MM.1S (cell line): Measurements from ENCODE around the gene MPDZ.

Experiments used
- DNase-seq: peaks from one replicate; pipeline ENCODE4 v3.0.0-alpha.2; 2015
- H2AFZ ChIP-seq: fragments of 300-600 bp; sonication (generic); 2 replicates; pipeline ENCODE4 v1.6.0; 2016; ENCODE audit warnings: antibody characterized with exemption, low read length
- H3F3A ChIP-seq: fragments of 300-600 bp; sonication (generic); 2 replicates; pipeline ENCODE4 v1.6.1; 2016; ENCODE audit warnings: mild to moderate bottlenecking, antibody characterized with exemption, low read length, moderate library complexity, mixed read lengths; ENCODE audit not compliant: insufficient read depth
- H3K27ac ChIP-seq: fragments of 300-600 bp; sonication (generic); 2 replicates; pipeline ENCODE4 v1.5.1; 2016; ENCODE audit warnings: mild to moderate bottlenecking, low read length
- H3K27me3 ChIP-seq: fragments of 300-600 bp; sonication (generic); replicated peaks from 2 replicates; pipeline ENCODE4 v1.6.0; 2016; ENCODE audit warnings: low read length; ENCODE audit not compliant: insufficient read depth
- H3K36me3 ChIP-seq: fragments of 300-600 bp; sonication (generic); replicated peaks from 2 replicates; pipeline ENCODE4 v1.6.1; 2016; ENCODE audit warnings: mild to moderate bottlenecking, low read length, mixed read lengths; ENCODE audit not compliant: insufficient read depth
- H3K4me1 ChIP-seq: fragments of 300-600 bp; sonication (generic); 2 replicates; pipeline ENCODE4 v1.6.1; 2016; ENCODE audit warnings: low read length, mixed read lengths
- H3K4me2 ChIP-seq: fragments of 300-600 bp; sonication (generic); 2 replicates; pipeline ENCODE4 v1.6.0; 2016; ENCODE audit warnings: low read depth, low read length
- H3K4me3 ChIP-seq: fragments of 300-600 bp; sonication (generic); 2 replicates; pipeline ENCODE4 v1.5.1; 2016; ENCODE audit warnings: low read length, mixed read lengths
- H3K79me2 ChIP-seq: fragments of 300-600 bp; sonication (generic); 2 replicates; pipeline ENCODE4 v1.6.1; 2016; ENCODE audit warnings: mixed run types, low read length, mixed read lengths
- H3K9ac ChIP-seq: fragments of 300-600 bp; sonication (generic); 2 replicates; pipeline ENCODE4 v1.6.1; 2016; ENCODE audit warnings: low read length, mixed read lengths
- H3K9me2 ChIP-seq: fragments of 300-600 bp; sonication (generic); replicated peaks from 2 replicates; pipeline ENCODE4 v1.6.1; 2016; ENCODE audit warnings: mild to moderate bottlenecking, low read length, mixed read lengths; ENCODE audit not compliant: insufficient read depth
- H3K9me3 ChIP-seq: fragments of 300-600 bp; sonication (generic); replicated peaks from 2 replicates; pipeline ENCODE4 v1.6.1; 2016; ENCODE audit warnings: mild to moderate bottlenecking, low read length, mixed read lengths; ENCODE audit not compliant: insufficient read depth
- H4K20me1 ChIP-seq: fragments of 300-600 bp; sonication (generic); 2 replicates; pipeline ENCODE4 v1.6.1; 2016; ENCODE audit warnings: mild to moderate bottlenecking, low read length, moderate library complexity, mixed read lengths; ENCODE audit not compliant: insufficient read depth
- EZH2 ChIP-seq: fragments of 300-600 bp; sonication (generic); optimal IDR thresholded peaks from 2 replicates; pipeline ENCODE3; 2017; ENCODE audit warnings: low read depth, mild to moderate bottlenecking, antibody characterized with exemption, low read length, mixed read lengths
- EZH2phosphoT487 ChIP-seq: fragments of 300-600 bp; sonication (generic); IDR thresholded peaks from 2 replicates; pipeline ENCODE4 v1.6.1; 2018; ENCODE audit warnings: antibody characterized with exemption, low read length
- TF ChIP-seq, protein P1 (sequence below): fragments of 300-600 bp; sonication (generic); IDR thresholded peaks from 2 replicates; pipeline ENCODE4 v1.5.1; 2016; ENCODE audit warnings: antibody characterized with exemption, low read length, mixed read lengths

MPDZ gene

DNA sequence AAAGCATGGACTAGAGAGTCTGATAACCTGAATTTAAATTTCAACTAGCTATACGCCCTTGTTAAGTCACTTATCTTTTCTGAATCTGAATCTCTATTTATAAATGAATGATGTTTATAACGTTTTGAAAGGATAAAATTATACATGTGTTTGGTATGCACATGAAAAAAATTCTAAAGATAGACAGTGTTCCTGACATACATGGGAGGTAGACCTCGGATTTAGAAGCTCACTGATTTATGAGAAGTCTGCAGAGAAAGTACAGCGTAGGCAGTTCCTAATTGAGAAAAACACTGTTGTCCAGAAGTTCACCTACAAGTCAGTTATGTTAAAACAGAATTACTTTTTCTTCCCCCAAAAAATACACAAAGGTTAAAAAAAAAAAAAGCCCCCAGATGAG lies 26.6 kb downstream of the MPDZ start:
- no peaks in the 10 kb centered on the region for H3K27me3 ChIP-seq
- H3K36me3 ChIP-seq: no peaks in the 10 kb centered on the region
- no peak overlapping the region for H3K9ac ChIP-seq
- no peaks in the 10 kb centered on the region for H3K4me1 ChIP-seq
- H3K4me2 ChIP-seq: no peak overlapping the region
- no peak for DNase-seq
- no peak overlapping the region for H3K27ac ChIP-seq
- no peaks in the 10 kb centered on the region for H4K20me1 ChIP-seq
- no peaks in the 10 kb centered on the region for H3K9me3 ChIP-seq
- TF ChIP-seq EZH2 (no peak), EZH2phosphoT487 (no peak)
- TF ChIP-seq, protein P1, sequence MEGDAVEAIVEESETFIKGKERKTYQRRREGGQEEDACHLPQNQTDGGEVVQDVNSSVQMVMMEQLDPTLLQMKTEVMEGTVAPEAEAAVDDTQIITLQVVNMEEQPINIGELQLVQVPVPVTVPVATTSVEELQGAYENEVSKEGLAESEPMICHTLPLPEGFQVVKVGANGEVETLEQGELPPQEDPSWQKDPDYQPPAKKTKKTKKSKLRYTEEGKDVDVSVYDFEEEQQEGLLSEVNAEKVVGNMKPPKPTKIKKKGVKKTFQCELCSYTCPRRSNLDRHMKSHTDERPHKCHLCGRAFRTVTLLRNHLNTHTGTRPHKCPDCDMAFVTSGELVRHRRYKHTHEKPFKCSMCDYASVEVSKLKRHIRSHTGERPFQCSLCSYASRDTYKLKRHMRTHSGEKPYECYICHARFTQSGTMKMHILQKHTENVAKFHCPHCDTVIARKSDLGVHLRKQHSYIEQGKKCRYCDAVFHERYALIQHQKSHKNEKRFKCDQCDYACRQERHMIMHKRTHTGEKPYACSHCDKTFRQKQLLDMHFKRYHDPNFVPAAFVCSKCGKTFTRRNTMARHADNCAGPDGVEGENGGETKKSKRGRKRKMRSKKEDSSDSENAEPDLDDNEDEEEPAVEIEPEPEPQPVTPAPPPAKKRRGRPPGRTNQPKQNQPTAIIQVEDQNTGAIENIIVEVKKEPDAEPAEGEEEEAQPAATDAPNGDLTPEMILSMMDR: no peak
- no peak overlapping the region for H3K4me3 ChIP-seq
- H3F3A ChIP-seq: no peaks in the 10 kb centered on the region
- H2AFZ ChIP-seq: no peak overlapping the region
- no peaks in the 10 kb centered on the region for H3K9me2 ChIP-seq
- H3K79me2 ChIP-seq: no peaks in the 10 kb centered on the region

DNA sequence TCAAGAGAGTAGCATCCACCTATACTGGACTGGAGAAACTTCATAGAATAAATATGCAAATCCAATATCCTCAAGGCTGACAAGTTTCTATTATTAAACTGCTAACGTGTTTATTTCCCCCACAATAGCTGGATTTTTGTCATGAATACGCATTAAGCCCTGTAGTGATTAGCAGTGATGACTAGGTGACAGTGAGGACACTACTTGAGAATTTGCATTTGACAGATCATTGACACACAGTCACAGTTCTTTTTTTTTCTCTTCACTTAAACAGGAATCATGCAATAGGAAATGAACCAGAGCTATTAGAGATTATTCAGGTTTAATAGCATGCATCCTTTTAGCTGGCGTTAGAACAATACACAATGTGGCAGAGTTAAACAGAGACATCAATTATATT lies 35.3 kb downstream of the MPDZ start:
- no peak for TF ChIP-seq EZH2phosphoT487
- no peak overlapping the region for H3K4me3 ChIP-seq

DNA sequence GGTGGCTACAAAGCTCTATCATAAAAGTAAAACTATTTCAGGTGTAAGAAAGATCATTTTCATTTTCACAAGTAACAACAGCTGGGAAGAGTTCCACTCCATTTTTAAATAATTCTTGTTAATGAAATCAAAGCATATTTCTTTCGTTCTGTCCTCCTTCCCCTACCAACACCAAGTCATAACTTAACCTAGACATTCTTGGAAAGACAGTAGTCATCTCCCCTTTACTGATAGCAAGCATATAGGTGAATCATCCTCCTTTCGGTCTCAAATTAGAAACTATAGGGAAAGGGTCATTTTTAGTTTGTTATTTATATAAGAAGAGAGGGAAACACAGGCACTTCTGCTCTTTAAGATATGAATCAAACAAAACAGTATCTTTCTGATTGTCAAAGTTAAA lies 38.2 kb downstream of the MPDZ start:
- Histone ChIP-seq H3K9me2 (no peaks in the 10 kb centered on the region), H3K4me2 (peak overlapping the region; percentile 34), H3K36me3 (no peaks in the 10 kb centered on the region), H3K27me3 (no peaks in the 10 kb centered on the region), H3K79me2 (no peaks in the 10 kb centered on the region), H3K9ac (no peak overlapping the region), H3K9me3 (no peaks in the 10 kb centered on the region), H3K4me3 (no peak overlapping the region), H3F3A (no peaks in the 10 kb centered on the region), H3K4me1 (no peaks in the 10 kb centered on the region), H4K20me1 (no peaks in the 10 kb centered on the region), H2AFZ (no peak overlapping the region), H3K27ac (no peak overlapping the region)
- TF ChIP-seq, protein P1: no peak
- TF ChIP-seq EZH2phosphoT487: no peak
- peak; percentile 22 for DNase-seq

More for the DNA sequence above, 35.3 kb downstream of the MPDZ start:
- DNase-seq: no peak
- Histone ChIP-seq H3K9me3 (no peaks in the 10 kb centered on the region), H3K4me2 (no peak overlapping the region), H3K79me2 (no peaks in the 10 kb centered on the region), H3F3A (no peaks in the 10 kb centered on the region), H3K4me1 (peaks cover 4% of the 10 kb centered on the region; the same call in 1 of the 2 replicates), H3K27ac (no peak overlapping the region), H3K9ac (no peak overlapping the region), H4K20me1 (no peaks in the 10 kb centered on the region), H3K36me3 (no peaks in the 10 kb centered on the region), H2AFZ (no peak overlapping the region), H3K27me3 (no peaks in the 10 kb centered on the region), H3K9me2 (no peaks in the 10 kb centered on the region)

DNA sequence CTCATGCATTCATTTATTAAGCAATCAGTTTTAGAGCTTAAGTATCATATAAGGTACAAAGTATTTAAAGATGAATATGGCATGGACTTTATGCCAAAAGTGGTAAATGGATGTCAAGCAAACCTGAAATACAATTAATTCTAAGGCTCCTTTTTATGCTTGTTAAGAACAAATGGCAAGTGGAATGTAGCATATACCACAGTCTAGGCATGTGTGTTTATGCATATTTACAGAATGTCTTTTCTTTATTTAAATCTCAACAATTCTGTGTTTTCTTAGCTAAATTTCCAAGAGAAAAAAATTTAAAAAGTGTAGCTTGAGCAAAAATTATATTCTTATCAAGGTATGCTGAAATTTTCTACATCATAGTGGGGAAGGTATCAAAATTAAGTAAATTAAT lies 39.8 kb downstream of the MPDZ start:
- no peaks in the 10 kb centered on the region for H3K4me1 ChIP-seq
- no peak for TF ChIP-seq EZH2phosphoT487
- no peaks in the 10 kb centered on the region for H3K9me2 ChIP-seq
- no peaks in the 10 kb centered on the region for H3F3A ChIP-seq
- H3K9me3 ChIP-seq: no peaks in the 10 kb centered on the region
- H3K79me2 ChIP-seq: no peaks in the 10 kb centered on the region
- no peak overlapping the region for H2AFZ ChIP-seq
- H3K9ac ChIP-seq: no peak overlapping the region
- DNase-seq: no peak
- H3K4me2 ChIP-seq: no peak overlapping the region
- no peak overlapping the region for H3K27ac ChIP-seq
- H3K27me3 ChIP-seq: no peaks in the 10 kb centered on the region
- no peak overlapping the region for H3K4me3 ChIP-seq
- H4K20me1 ChIP-seq: no peaks in the 10 kb centered on the region
- no peaks in the 10 kb centered on the region for H3K36me3 ChIP-seq
